GM12878 (cell line): Measurements from ENCODE around the gene GABBR2. TPM values are rescaled to one million over a fixed set of nuclear protein-coding genes. Genes with fewer than 3 reads are reported as not detected.

ENCODE experiments used
- ATAC-seq: fragments of 200-7000 bp; cut with Tn5 transposase; 3 replicates; pipeline ENCODE4 v1.9.1; 2020; ENCODE audit warnings: mild to moderate bottlenecking, moderate library complexity
- BruUV-seq: library from RNA; stranded (reverse); fragments of 400-500 nt; replicated peaks from 2 replicates; lab custom pipeline; 2021; lab: Mats Ljungman, UMichigan
- CTCF ChIA-PET: fragments of 300-600 bp; sonication (Branson Sonifier 250); formaldehyde crosslinking; extraction: SDS; loops from one replicate; lab custom pipeline; 2021; ENCODE audit warnings: inconsistent platforms; lab: Yijun Ruan, JAX
- POLR2A ChIA-PET: fragments of 350-600 bp; formaldehyde crosslinking; extraction: SDS; loops from one replicate; lab custom pipeline; 2021; ENCODE audit warnings: inconsistent platforms; lab: Charles Lee
- RAD21 ChIA-PET: fragments of 300-600 bp; sonication (Branson Sonifier 250); formaldehyde crosslinking; loops from one replicate; lab custom pipeline; 2023; ENCODE audit warnings: antibody characterized with exemption; ENCODE audit not compliant: unreplicated experiment; lab: Charles Lee
- SMC1A ChIA-PET: fragments of 300-600 bp; sonication (Branson Sonifier 250); formaldehyde crosslinking; loops from one replicate; lab custom pipeline; 2023; ENCODE audit not compliant: unreplicated experiment, uncharacterized antibody; lab: Charles Lee
- DNase-seq: peaks from one replicate; pipeline ENCODE4 v3.0.0-alpha.2; 2011; ENCODE audit warnings: low read depth, low spot score
- FAIRE-seq: peaks from 3 replicates; lab custom pipeline; 2011; peaks lifted over from hg19 to GRCh38; lab: Jason Lieb, UNC
- H2AFZ ChIP-seq: 2 replicates; pipeline ENCODE4 v1.6.0; 2011; ENCODE audit warnings: low read depth, low read length, control low read depth; ENCODE audit not compliant: control insufficient read depth
- H3K27ac ChIP-seq: 2 replicates; pipeline ENCODE4 v1.5.1; 2011; ENCODE audit warnings: control low read depth; ENCODE audit not compliant: control insufficient read depth, insufficient read depth
- H3K27me3 ChIP-seq, 2 experiments: replicated peaks in 1 of 2; 2 replicates each; pipeline versions ENCODE4 v1.6.0 to v1.6.1; 2011; ENCODE audit warnings: low read length in 1 of 2; ENCODE audit not compliant: control insufficient read depth in 2 of 2, insufficient read depth in 2 of 2
- H3K36me3 ChIP-seq, 2 experiments: 2 replicates each; pipeline ENCODE4 v1.5.1; 2011; ENCODE audit warnings: low read length in 1 of 2; ENCODE audit not compliant: control insufficient read depth in 2 of 2, insufficient read depth in 2 of 2
- H3K4me1 ChIP-seq: 2 replicates; pipeline ENCODE4 v1.6.1; 2011; ENCODE audit warnings: mild to moderate bottlenecking, low read length, moderate library complexity, mixed read lengths; ENCODE audit not compliant: control insufficient read depth, insufficient read depth
- H3K4me2 ChIP-seq: 2 replicates; pipeline ENCODE4 v1.6.0; 2011; ENCODE audit warnings: control low read depth; ENCODE audit not compliant: control insufficient read depth, insufficient read depth
- H3K4me3 ChIP-seq: fragments of 200-600 bp; sonication (generic); 2 replicates; pipeline ENCODE4 v1.5.1; 2016
- H3K79me2 ChIP-seq: 2 replicates; pipeline ENCODE4 v1.6.0; 2011; ENCODE audit warnings: low read length; ENCODE audit not compliant: control insufficient read depth, insufficient read depth
- H3K9ac ChIP-seq: 2 replicates; pipeline ENCODE4 v1.8.0; 2011; ENCODE audit warnings: low read length, control low read depth, mixed read lengths; ENCODE audit not compliant: control insufficient read depth, insufficient read depth
- H3K9me3 ChIP-seq: replicated peaks from 3 replicates; pipeline ENCODE4 v1.5.1; 2011; ENCODE audit warnings: mild to moderate bottlenecking, low read length; ENCODE audit not compliant: control insufficient read depth, insufficient read depth
- H4K20me1 ChIP-seq: 2 replicates; pipeline ENCODE4 v1.6.0; 2011; ENCODE audit not compliant: control insufficient read depth, insufficient read depth
- CBX5 ChIP-seq: sonication (generic); IDR thresholded peaks from 2 replicates; pipeline ENCODE4 v1.6.1; 2016; ENCODE audit warnings: low read depth, moderate library complexity, mild to moderate bottlenecking, inconsistent platforms
- WGBS: methylation state at CpG from one replicate; pipeline ENCODE4 v1.1.6; 2016; ENCODE audit warnings: low lambda C conversion rate; ENCODE audit not compliant: insufficient replicate concordance, insufficient coverage; ENCODE audit errors: missing lambda C conversion rate; 5-methylcytosine and 5-hydroxymethylcytosine counted together
- in situ Hi-C: fragments of 300-500 bp; cut with MboI; formaldehyde crosslinking; loops from 9 replicates; pipeline ENCODE4 v1.14.3; 2018; ENCODE audit warnings: mixed read lengths
- intact Hi-C: fragments of 100-400 bp; cut with micrococcal nuclease; formaldehyde crosslinking; loops from one replicate; pipeline ENCODE4 v1.14.2; 2022; ENCODE audit not compliant: unreplicated experiment
- polyA plus RNA-seq, 11 experiments: library from polyadenylated mRNA; depleted of rRNA in 4 of 11; unstranded in 6 of 11; stranded (reverse) in 5 of 11; fragments of >200 nt; fragmentation: Nextera tagmentation in 4 of 11; fragmentation: Illumina TruSeq in 1 of 11; extraction: Ambion mirVana in 4 of 11; extraction: Trizol in 1 of 11; gene quantifications; 1 replicate in 1 of 11; 2 replicates in 10 of 11; pipeline versions ENCODE4 v1.2.1 to v1.2.3, GENCODE V29; 2011 to 2016; ENCODE audit warnings: inconsistent platforms in 2 of 11, missing spikeins in 2 of 11, low read depth in 1 of 11
- total RNA-seq, 4 experiments: library from RNA; depleted of rRNA in 3 of 4; stranded (reverse); fragments of >200 nt in 3 of 4; fragmentation: Illumina TruSeq in 1 of 4; extraction: Trizol in 1 of 4; gene quantifications; 2 replicates each; pipeline versions ENCODE4 v1.2.1 to v1.2.3, GENCODE V29; 2013 to 2021
- TF ChIP-seq, protein P1 (sequence below): fragments of 450-650 bp; formaldehyde crosslinking; IDR thresholded peaks from 2 replicates; pipeline ENCODE4 v1.4.0; 2022; ENCODE audit warnings: mild to moderate bottlenecking, moderate library complexity
- TF ChIP-seq, protein P2 (sequence below): fragments of 450-650 bp; formaldehyde crosslinking; IDR thresholded peaks from 2 replicates; pipeline ENCODE4 v1.4.0; 2020; ENCODE audit warnings: mild to moderate bottlenecking, moderate library complexity

Gene GABBR2
- total and polyA plus RNA-seq, 10 of the 15 experiments (the other 5 are each of a cell fraction or from before 2014, with no cell fraction given): 0.02 to 2.2 (median 0.06) TPM; not detected in 2

GRCh38 chr9:98329904-98330303 lies 378.8 kb downstream of the GABBR2 start:
- Histone ChIP-seq H3K9ac (no peak overlapping the region), H3K79me2 (no peaks in the 10 kb centered on the region), H3K27ac (no peak overlapping the region), H3K36me3 (no peaks in the 10 kb centered on the region), H3K4me3 (no peak overlapping the region), H3K4me1 (no peaks in the 10 kb centered on the region), H4K20me1 (no peaks in the 10 kb centered on the region), H3K4me2 (no peak overlapping the region), H3K9me3 (no peaks in the 10 kb centered on the region), H3K27me3 (peaks cover 5 to 6% of the 10 kb centered on the region in 2 experiments; a peak in 3 of 4 replicates), H2AFZ (no peak overlapping the region)
- no TSS peak for BruUV-seq
- no peak for TF ChIP-seq CBX5
- TF ChIP-seq, protein P1, sequence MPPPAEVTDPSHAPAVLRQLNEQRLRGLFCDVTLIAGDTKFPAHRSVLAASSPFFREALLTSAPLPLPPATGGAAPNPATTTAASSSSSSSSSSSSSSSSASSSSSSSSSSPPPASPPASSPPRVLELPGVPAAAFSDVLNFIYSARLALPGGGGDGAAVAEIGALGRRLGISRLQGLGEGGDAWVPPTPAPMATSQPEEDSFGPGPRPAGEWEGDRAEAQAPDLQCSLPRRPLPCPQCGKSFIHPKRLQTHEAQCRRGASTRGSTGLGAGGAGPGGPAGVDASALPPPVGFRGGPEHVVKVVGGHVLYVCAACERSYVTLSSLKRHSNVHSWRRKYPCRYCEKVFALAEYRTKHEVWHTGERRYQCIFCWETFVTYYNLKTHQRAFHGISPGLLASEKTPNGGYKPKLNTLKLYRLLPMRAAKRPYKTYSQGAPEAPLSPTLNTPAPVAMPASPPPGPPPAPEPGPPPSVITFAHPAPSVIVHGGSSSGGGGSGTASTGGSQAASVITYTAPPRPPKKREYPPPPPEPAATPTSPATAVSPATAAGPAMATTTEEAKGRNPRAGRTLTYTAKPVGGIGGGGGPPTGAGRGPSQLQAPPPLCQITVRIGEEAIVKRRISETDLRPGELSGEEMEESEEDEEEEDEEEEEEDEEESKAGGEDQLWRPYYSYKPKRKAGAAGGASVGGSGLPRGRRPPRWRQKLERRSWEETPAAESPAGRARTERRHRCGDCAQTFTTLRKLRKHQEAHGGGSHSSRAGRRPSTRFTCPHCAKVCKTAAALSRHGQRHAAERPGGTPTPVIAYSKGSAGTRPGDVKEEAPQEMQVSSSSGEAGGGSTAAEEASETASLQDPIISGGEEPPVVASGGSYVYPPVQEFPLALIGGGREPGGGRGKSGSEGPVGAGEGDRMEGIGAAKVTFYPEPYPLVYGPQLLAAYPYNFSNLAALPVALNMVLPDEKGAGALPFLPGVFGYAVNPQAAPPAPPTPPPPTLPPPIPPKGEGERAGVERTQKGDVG (CRISPR knock-in tag): no peak
- TF ChIP-seq, protein P2, sequence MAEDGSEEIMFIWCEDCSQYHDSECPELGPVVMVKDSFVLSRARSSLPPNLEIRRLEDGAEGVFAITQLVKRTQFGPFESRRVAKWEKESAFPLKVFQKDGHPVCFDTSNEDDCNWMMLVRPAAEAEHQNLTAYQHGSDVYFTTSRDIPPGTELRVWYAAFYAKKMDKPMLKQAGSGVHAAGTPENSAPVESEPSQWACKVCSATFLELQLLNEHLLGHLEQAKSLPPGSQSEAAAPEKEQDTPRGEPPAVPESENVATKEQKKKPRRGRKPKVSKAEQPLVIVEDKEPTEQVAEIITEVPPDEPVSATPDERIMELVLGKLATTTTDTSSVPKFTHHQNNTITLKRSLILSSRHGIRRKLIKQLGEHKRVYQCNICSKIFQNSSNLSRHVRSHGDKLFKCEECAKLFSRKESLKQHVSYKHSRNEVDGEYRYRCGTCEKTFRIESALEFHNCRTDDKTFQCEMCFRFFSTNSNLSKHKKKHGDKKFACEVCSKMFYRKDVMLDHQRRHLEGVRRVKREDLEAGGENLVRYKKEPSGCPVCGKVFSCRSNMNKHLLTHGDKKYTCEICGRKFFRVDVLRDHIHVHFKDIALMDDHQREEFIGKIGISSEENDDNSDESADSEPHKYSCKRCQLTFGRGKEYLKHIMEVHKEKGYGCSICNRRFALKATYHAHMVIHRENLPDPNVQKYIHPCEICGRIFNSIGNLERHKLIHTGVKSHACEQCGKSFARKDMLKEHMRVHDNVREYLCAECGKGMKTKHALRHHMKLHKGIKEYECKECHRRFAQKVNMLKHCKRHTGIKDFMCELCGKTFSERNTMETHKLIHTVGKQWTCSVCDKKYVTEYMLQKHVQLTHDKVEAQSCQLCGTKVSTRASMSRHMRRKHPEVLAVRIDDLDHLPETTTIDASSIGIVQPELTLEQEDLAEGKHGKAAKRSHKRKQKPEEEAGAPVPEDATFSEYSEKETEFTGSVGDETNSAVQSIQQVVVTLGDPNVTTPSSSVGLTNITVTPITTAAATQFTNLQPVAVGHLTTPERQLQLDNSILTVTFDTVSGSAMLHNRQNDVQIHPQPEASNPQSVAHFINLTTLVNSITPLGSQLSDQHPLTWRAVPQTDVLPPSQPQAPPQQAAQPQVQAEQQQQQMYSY (CRISPR knock-in tag): no peak
- WGBS: 26% methylated on average over 4 of the region's 4 CpGs
- no peak for DNase-seq
- intact Hi-C loops (no loop called here), in situ Hi-C loops (no loop called here)
- SMC1A ChIA-PET: no interaction called here
- POLR2A ChIA-PET: no interaction called here
- RAD21 ChIA-PET: no interaction called here
- CTCF ChIA-PET: interaction anchor here (0.5 kb wide), 1 partner anchor 74 kb away, joined by 4 read pairs; no protein-coding TSS in a partner anchor
- no peak for ATAC-seq
- FAIRE-seq: no peak
